Epithelial cell of esophagus (primary cell): Measurements from ENCODE around the gene TMPRSS11B.

ENCODE experiments used
- DNase-seq: peaks from one replicate; pipeline ENCODE4 v3.0.0; 2010; ENCODE audit warnings: low read depth
- H3K4me3 ChIP-seq: 2 replicates; pipeline ENCODE4 v1.5.1; 2011; ENCODE audit warnings: mild to moderate bottlenecking, low read length, control low read depth
- CTCF ChIP-seq: IDR thresholded peaks from 2 replicates; pipeline ENCODE4 v1.5.1; 2011; ENCODE audit warnings: low read depth, mild to moderate bottlenecking, low read length, control low read depth, inconsistent platforms; ENCODE audit not compliant: insufficient read depth; ENCODE audit errors: missing control alignments

Gene TMPRSS11B

GRCh38 chr4:68264875-68265565 lies 19.5 kb upstream of the TMPRSS11B start:
- DNase-seq = no peak
- TF ChIP-seq CTCF = no peak
- H3K4me3 ChIP-seq = no peak overlapping the region

- peak; percentile 48 for DNase-seq
- no peak for TF ChIP-seq CTCF
- no peak overlapping the region for H3K4me3 ChIP-seq
These were observed 13.7 kb upstream of the TMPRSS11B start for GRCh38 chr4:68259191-68259590.

GRCh38 chr4:68257719-68258118 lies 12.2 kb upstream of the TMPRSS11B start:
- DNase-seq = no peak
- H3K4me3 ChIP-seq = no peak overlapping the region
- TF ChIP-seq CTCF = no peak

GRCh38 chr4:68256284-68256683 lies 10.8 kb upstream of the TMPRSS11B start:
- H3K4me3 ChIP-seq = no peak overlapping the region
- no peak for DNase-seq
- TF ChIP-seq CTCF = no peak

GRCh38 chr4:68250151-68250930 lies 4.8 kb upstream of the TMPRSS11B start:
- DNase-seq = peak; percentile 41
- no peak overlapping the region for H3K4me3 ChIP-seq
- TF ChIP-seq CTCF = no peak

- DNase-seq = peak; percentile 87
These were observed 3.9 kb upstream of the TMPRSS11B start for GRCh38 chr4:68249434-68249833.

More at GRCh38 chr4:68249434-68249833, 3.9 kb upstream of the TMPRSS11B start:
- TF ChIP-seq CTCF = no peak
- H3K4me3 ChIP-seq = no peak overlapping the region
